PC-3 (cell line): Measurements from ENCODE around the gene ZNF436.

Source experiments
- CTCF ChIP-seq: fragments of 300-600 bp; sonication (generic); conservative IDR thresholded peaks from 2 replicates; pipeline ENCODE4 v1.5.1; 2017; ENCODE audit warnings: antibody characterized with exemption, low read depth, mild to moderate bottlenecking, low read length
- EZH2 ChIP-seq: fragments of 300-600 bp; sonication (generic); IDR thresholded peaks from one replicate; pipeline ENCODE4 v1.6.1; 2017; ENCODE audit warnings: antibody characterized with exemption, mild to moderate bottlenecking, low read length; ENCODE audit not compliant: unreplicated experiment
- EZH2phosphoT487 ChIP-seq: fragments of 300-600 bp; sonication (generic); IDR thresholded peaks from 2 replicates; pipeline ENCODE4 v1.6.1; 2018; ENCODE audit warnings: mild to moderate bottlenecking, antibody characterized with exemption, low read length, borderline replicate concordance

- TF ChIP-seq CTCF (no peak), EZH2 (no peak), EZH2phosphoT487 (no peak)
Measured at GRCh38 chr1:23394181-23394580, 24.5 kb upstream of the ZNF436 start.
